SU-DHL-6 (cell line): ENCODE results near the gene HRH4.
A peak's percentile ranks its signal among the peaks of the same experiment; 100 is the strongest.

Source experiments
- H2AFZ ChIP-seq: fragments of 200-600 bp; sonication (generic); 2 replicates; pipeline ENCODE4 v1.6.1; 2014; ENCODE audit warnings: low read depth, mild to moderate bottlenecking, moderate library complexity, mixed read lengths, antibody characterized with exemption, low read length; ENCODE audit not compliant: severe bottlenecking
- H3F3A ChIP-seq: fragments of 200-600 bp; shearing (Covaris generic); 2 replicates; pipeline ENCODE4 v1.6.0; 2016; ENCODE audit warnings: antibody characterized with exemption, mild to moderate bottlenecking; ENCODE audit not compliant: insufficient read depth
- H3K27ac ChIP-seq: fragments of 200-600 bp; sonication (generic); 2 replicates; pipeline ENCODE4 v1.5.1; 2016; ENCODE audit warnings: low read depth, mild to moderate bottlenecking, low read length, moderate library complexity, mixed read lengths
- H3K27me3 ChIP-seq: fragments of 200-600 bp; sonication (generic), shearing (Covaris generic); 2 replicates; pipeline ENCODE4 v1.6.0; 2014; ENCODE audit warnings: mild to moderate bottlenecking, low read length
- H3K36me3 ChIP-seq: fragments of 200-600 bp; sonication (generic); 2 replicates; pipeline ENCODE4 v1.6.1; 2014; ENCODE audit warnings: mild to moderate bottlenecking, low read length, mixed read lengths
- H3K4me2 ChIP-seq: fragments of 300-600, 200-600 bp; shearing (Covaris generic), sonication (generic); 2 replicates; pipeline ENCODE4 v1.6.0; 2014; ENCODE audit warnings: low read length, low read depth, mild to moderate bottlenecking; ENCODE audit not compliant: poor library complexity, severe bottlenecking
- H3K4me3 ChIP-seq: fragments of 200-600 bp; sonication (generic); 2 replicates; pipeline ENCODE4 v1.5.1; 2014; ENCODE audit warnings: antibody characterized with exemption, low read length, mild to moderate bottlenecking, mixed read lengths; ENCODE audit not compliant: insufficient read depth, poor library complexity, severe bottlenecking
- H3K79me2 ChIP-seq: fragments of 200-600 bp; sonication (generic); 2 replicates; pipeline ENCODE4 v1.6.1; 2014; ENCODE audit warnings: mild to moderate bottlenecking, low read length, moderate library complexity; ENCODE audit not compliant: insufficient read depth
- H3K9ac ChIP-seq: fragments of 200-600 bp; sonication (generic); 2 replicates; pipeline ENCODE4 v1.7.0; 2014; ENCODE audit warnings: mild to moderate bottlenecking, low read length
- H3K9me2 ChIP-seq: fragments of 200-600 bp; sonication (generic); replicated peaks from 2 replicates; pipeline ENCODE4 v1.6.1; 2014; ENCODE audit warnings: low read length; ENCODE audit not compliant: insufficient read depth
- H3K9me3 ChIP-seq: fragments of 200-600 bp; sonication (generic); 2 replicates; pipeline ENCODE4 v1.6.1; 2014; ENCODE audit warnings: low read length, mixed read lengths; ENCODE audit not compliant: insufficient read depth
- H4K20me1 ChIP-seq: fragments of 200-600 bp; sonication (generic); 2 replicates; pipeline ENCODE4 v1.6.1; 2014; ENCODE audit warnings: low read depth, mild to moderate bottlenecking, antibody characterized with exemption, low read length, moderate library complexity, mixed read lengths
- EZH2phosphoT487 ChIP-seq: fragments of 200-600 bp; sonication (generic), shearing (Covaris generic); conservative IDR thresholded peaks from 2 replicates; pipeline ENCODE4 v1.6.1; 2018; ENCODE audit warnings: mild to moderate bottlenecking, antibody characterized with exemption, low read length, moderate library complexity, mixed read lengths
- TF ChIP-seq, protein P1 (sequence below): fragments of 200-600 bp; sonication (generic); IDR thresholded peaks from one replicate; pipeline ENCODE4 v1.5.1; 2017; ENCODE audit warnings: antibody characterized with exemption, mild to moderate bottlenecking, low read length, moderate library complexity; ENCODE audit not compliant: insufficient read depth, poor library complexity, severe bottlenecking

HRH4 gene

DNA sequence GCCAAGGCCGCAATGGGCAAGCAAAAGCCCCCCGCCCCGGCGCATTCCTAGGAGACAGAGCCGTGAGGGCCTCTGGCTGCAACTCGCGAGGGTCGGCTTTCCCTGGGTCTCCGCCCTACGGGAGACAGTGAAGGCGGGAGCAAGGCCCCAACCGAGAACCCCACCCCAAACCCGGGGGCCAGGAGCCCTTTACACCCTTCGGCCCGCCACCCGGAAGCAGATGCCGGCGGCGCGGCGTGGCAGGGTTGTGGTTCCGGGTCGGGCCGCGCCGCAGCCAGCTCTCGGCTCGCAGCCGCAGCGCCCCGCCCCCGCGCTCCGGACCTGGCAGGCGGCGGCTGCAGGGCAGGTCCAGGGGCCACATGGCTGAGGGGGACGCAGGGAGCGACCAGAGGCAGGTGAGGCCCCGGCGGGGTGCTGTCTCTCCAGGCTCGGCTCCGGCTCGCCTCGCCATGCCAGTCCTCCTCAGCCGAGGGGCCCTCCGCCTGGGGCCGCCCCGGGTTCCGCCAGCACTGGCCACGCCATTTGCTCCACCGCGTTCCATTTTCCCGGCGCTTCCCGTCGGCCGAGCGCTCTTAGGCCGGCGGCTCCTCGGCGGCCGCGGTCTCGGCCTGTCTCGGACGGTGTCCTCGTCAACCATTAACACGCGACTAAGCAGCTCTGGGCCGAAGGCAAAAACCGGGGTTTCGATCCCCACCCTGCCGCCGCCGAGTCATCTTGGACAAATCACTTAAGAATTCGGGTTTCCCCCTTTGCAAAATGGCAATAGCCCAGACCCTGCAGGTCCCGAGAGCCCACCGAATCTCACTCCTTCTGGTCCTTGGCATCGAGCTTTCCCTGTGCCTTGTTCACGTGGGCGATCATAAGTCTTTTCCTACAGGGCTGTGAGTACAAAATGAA lies 33.8 kb upstream of the HRH4 start, which contains the start of gene IMPACT:
IMPACT (plus strand) TSS at position 273 of the 897 bp plus-strand sequence; CDS start at position 360, 87 bp downstream.
- Histone ChIP-seq H2AFZ (no peak within 1 kb of the TSS), H4K20me1 (no peaks in the 10 kb centered on the region), H3F3A (no peaks in the 10 kb centered on the region), H3K36me3 (no peaks in the 10 kb centered on the region), H3K4me3 (no peak within 1 kb of the TSS), H3K9me2 (no peaks in the 10 kb centered on the region), H3K9me3 (no peaks in the 10 kb centered on the region), H3K9ac (no peak within 1 kb of the TSS), H3K27ac (no peak within 1 kb of the TSS), H3K4me2 (no peak within 1 kb of the TSS), H3K27me3 (no peaks in the 10 kb centered on the region), H3K79me2 (no peaks in the 10 kb centered on the region)
- TF ChIP-seq EZH2phosphoT487: no peak
- TF ChIP-seq, protein P1, sequence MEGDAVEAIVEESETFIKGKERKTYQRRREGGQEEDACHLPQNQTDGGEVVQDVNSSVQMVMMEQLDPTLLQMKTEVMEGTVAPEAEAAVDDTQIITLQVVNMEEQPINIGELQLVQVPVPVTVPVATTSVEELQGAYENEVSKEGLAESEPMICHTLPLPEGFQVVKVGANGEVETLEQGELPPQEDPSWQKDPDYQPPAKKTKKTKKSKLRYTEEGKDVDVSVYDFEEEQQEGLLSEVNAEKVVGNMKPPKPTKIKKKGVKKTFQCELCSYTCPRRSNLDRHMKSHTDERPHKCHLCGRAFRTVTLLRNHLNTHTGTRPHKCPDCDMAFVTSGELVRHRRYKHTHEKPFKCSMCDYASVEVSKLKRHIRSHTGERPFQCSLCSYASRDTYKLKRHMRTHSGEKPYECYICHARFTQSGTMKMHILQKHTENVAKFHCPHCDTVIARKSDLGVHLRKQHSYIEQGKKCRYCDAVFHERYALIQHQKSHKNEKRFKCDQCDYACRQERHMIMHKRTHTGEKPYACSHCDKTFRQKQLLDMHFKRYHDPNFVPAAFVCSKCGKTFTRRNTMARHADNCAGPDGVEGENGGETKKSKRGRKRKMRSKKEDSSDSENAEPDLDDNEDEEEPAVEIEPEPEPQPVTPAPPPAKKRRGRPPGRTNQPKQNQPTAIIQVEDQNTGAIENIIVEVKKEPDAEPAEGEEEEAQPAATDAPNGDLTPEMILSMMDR: no peak

DNA sequence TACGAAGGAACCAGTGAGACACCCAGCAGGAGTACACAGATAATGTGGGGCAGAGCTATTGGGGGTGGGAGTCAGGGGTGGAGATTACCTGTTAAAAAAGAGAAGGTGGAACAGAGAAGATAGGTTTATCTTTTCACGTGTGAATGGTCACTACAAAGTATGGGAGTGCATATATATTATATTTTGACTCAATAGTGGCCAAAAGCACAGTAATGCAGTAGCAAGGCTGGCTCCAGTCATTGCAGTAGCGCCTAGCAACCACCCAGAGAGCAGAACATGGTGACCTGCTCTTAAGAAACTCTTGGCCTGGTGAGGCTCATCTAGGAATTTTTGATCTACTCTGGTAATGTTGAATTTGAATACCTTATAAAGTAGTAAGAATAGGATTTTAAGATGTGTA lies 33.0 kb upstream of the HRH4 start:
- no peak overlapping the region for H2AFZ ChIP-seq
- no peak overlapping the region for H3K27ac ChIP-seq
- no peaks in the 10 kb centered on the region for H3F3A ChIP-seq
- no peaks in the 10 kb centered on the region for H3K79me2 ChIP-seq
- no peak overlapping the region for H3K4me3 ChIP-seq
- no peaks in the 10 kb centered on the region for H3K27me3 ChIP-seq
- H3K36me3 ChIP-seq: no peaks in the 10 kb centered on the region
- H3K4me2 ChIP-seq: no peak overlapping the region
- H3K9me3 ChIP-seq: no peaks in the 10 kb centered on the region
- H3K9me2 ChIP-seq: no peaks in the 10 kb centered on the region
- TF ChIP-seq, protein P1: no peak
- TF ChIP-seq EZH2phosphoT487: no peak
- H3K9ac ChIP-seq: no peak overlapping the region
- H4K20me1 ChIP-seq: no peaks in the 10 kb centered on the region

DNA sequence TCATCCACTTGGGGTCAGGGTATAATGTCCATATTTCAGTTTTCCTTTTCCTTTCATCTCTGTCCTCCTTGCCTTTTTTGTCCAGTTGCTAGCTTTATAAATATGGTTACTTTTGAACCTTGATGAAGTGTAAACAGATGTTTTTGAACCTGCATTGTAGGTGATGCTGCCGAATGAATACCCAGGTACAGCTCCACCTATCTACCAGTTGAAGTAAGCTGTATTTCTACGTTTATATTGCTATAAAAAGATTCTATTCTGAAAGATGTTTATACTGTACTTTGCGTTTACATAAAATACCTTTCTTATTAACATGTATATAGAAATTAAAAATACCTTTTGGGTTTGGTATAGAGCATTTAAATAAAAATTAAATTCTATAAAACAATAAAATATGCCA lies 31.7 kb upstream of the HRH4 start:
- H3K4me2 ChIP-seq: no peak overlapping the region
- no peaks in the 10 kb centered on the region for H3F3A ChIP-seq
- no peaks in the 10 kb centered on the region for H3K79me2 ChIP-seq
- H2AFZ ChIP-seq: no peak overlapping the region
- H3K9me3 ChIP-seq: no peaks in the 10 kb centered on the region
- no peak overlapping the region for H3K27ac ChIP-seq
- H3K9ac ChIP-seq: no peak overlapping the region
- no peaks in the 10 kb centered on the region for H3K27me3 ChIP-seq
- H3K9me2 ChIP-seq: no peaks in the 10 kb centered on the region
- no peaks in the 10 kb centered on the region for H4K20me1 ChIP-seq
- no peak overlapping the region for H3K4me3 ChIP-seq
- TF ChIP-seq, protein P1: peak; percentile 15
- TF ChIP-seq EZH2phosphoT487: no peak
- H3K36me3 ChIP-seq: no peaks in the 10 kb centered on the region
